OCI-LY7 (cell line): ENCODE results near the gene TSPAN17.

Experiments used
- CTCF ChIP-seq: fragments of 200-600 bp; sonication (generic); conservative IDR thresholded peaks from 2 replicates; pipeline ENCODE4 v1.5.1; 2014; ENCODE audit warnings: mild to moderate bottlenecking, antibody characterized with exemption, low read length, moderate library complexity, mixed read lengths
- EZH2phosphoT487 ChIP-seq: fragments of 200-600 bp; sonication (generic); IDR thresholded peaks from 2 replicates; pipeline ENCODE4 v1.6.1; 2018; ENCODE audit warnings: low read depth, borderline replicate concordance, mild to moderate bottlenecking, mixed run types, antibody characterized with exemption, low read length, moderate library complexity, mixed read lengths

GRCh38 chr5:176627582-176627981, 19.7 kb upstream of the TSPAN17 start:
- TF ChIP-seq CTCF, result no peak
- no peak for TF ChIP-seq EZH2phosphoT487
